Measurements from ENCODE around the gene SCAF1.

SCAF1 gene

DNA sequence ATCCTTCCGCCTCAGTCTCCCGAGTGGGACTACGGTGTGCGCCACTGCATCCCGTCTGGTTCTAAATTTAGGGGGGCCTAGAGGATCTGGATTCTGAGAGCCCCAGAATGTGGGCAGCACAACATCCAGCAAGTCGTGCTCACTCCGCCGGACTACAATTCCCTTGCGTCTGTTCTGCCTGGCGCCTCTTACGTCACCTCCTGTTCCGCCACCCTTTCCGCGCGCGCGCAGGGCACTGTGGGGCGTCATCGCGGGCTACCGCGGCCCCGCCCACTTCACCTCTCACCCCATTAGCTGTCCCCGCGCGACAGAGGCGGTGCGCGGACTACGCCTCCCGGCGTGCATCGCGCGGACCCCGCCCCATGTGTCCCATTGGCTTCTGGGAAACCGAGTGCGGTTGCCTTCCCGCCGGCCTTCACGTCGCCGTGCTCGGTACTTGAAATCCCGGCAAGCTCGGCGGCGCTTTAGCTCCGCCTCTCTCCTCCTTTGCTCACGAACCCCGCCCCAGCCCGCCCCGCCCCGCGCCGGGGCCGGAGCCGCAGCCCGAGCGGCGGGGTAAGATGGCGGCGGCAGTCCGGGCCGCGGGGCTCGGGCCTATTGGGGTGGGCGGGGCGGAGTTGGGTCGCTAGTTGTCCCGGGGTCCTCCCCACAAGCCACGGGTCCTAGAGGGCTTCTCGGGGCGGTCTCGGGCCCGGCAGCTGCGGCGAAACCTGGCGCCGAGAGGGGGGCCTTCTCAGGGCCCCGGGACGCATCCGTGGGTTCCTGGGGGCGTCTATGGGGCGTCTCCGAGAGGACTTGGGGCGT, at the start of gene SCAF1:
TSS of gene SCAF1 (plus strand) at position 522 of the 804 bp plus-strand sequence. CDS start 2,818 bp downstream, outside the sequence.
- peak; percentile 84 for DNase-seq

DNA sequence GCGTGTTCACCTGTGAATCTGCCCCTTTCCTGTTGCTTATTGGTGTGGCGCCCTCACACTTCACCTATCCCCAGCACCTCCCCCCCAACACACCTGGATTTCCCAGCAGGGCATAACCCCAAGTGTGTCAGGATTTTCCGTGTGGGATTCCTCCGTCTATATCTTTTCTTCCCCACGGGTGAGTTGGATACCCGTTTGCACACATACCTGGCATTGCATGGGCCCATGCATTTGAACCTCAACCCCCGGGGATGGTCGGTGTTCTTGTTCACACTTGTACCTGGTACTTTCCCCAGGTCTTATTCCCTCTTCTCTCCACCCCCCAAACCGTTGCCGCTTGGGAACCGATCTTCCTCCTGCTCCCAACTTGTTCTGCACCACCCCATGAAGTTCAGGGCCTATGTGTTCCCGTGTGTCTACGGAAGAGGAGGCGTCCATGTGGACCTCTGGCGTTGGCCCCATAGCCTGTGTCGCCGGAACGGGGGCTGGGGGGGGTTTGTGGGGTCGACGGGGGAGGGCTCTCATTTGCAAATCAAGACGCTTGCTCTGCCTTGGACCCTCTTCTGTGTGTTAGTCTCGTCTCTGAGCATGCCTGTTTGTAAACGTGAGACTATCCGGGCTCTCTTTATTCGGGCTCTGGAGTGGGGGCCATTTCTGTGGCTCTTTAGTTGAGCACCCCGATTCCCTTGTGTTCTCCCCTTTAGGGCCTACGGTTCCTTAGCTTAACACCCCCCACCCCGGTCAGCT, 49.4 kb upstream of the SCAF1 start:
- peak; percentile 47 for DNase-seq

DNA sequence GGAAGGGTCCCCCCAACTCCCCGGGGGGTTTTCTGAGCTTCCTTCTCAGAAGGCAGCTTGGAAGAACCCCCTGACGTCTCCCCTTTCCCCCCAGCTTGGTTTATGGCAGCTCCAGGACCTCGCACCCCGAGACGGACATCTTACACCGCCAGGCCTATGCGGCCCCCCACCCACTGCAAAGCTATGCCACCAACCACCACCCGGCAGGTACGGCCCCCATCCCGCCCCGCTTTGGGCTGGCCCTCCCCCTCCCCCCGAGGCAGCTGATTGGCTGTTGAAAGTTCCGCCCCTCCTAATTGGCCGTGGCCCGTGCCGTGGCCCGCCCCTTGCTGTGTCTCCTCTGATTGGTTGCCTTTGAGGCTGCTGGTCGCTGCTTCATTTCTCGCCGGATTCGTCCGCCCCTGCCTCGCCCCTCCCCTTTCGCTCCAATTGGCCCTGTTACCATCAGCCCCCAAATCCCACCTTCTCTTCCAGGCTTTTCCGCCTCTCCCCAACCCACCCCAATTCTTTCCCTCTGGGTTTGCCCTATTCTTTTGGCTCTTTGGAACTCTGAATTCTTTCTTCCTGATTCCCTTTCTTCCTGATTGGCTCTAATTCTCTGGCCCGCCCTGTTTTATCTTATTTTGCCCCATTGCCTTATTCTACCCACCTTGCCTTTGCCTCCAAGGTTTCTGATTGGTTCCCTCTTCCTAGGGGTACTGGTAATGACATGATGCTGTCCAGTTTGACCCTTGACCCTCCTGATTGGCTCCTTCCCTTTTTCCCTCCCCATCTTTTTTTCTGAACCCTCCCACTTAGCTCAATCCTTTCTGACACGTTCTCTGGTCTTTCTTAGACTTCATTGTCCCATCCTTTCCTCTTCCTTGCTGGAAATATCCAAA, 48.5 kb upstream of the SCAF1 start:
- peak; percentile 99 for DNase-seq

DNA sequence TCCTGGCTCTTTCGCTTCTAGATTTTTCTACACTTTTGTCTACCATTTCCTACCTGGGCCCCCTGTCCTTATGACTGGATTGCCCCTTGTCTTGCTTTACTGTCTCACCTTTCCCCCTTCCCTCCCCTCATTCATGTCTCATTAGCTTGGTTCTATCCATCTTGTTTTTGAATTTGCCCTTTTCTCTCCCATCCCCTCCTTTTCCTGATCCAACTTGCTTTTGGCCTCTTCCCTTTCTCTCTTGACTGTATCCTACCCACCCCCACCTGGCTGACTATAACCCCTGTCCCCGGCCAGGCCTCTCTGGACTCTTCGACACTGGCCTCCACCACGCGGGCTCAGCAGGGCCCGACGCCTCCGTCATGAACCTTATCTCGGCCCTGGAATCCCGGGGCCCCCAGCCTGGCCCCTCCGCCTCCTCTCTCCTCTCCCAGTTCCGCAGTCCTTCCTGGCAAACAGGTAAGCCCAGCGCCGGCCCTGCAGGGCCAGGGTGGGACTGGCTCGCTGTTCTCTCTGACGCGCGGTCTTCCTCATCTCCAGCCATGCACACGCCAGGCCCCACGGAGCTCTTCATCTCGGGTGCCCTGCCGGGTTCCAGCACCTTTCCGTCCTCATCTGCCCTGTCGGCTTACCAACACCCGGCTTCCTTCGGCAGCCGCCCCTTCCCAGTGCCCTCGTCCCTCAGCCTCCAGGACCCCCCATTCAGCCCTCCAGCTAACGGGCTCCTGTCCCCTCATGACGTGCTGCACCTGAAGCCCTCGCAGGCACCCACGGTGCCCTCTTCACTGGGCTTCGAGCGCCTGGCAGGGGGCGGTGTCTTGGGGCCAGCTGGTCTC, 47.6 kb upstream of the SCAF1 start:
- DNase-seq: no peak

GRCh38 chr19:49594993-49595818, 46.8 kb upstream of the SCAF1 start:
- no peak for DNase-seq

DNA sequence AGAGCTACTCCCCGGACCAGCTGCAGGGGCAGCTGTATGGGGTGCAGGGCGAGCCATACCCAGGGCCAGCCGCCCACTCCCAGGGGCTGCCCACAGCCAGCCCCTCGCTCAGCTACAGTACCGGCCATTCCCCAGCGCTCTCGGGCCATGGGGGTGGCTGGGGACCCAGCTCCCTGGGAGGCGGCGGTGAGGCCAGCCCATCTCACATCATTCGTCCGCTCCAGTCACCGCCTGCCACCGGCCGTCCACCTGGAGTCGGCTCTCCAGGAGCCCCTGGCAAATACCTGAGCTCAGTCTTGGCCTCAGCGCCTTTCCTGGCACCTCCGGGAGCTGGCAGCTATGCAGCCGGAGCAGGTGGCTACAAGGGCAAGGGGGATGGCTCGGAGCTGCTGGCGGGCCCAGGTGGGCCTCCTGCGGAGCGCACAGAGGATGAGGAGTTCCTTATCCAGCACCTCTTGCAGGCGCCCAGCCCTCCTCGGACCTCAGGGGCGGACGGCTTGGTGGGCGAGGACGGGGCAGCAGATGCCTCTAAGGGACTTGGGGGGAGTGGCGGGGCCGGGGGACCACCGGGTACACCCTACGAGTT, 46.1 kb upstream of the SCAF1 start:
- peak; percentile 21 for DNase-seq

GRCh38 chr19:49596407-49596806, 45.6 kb upstream of the SCAF1 start:
- no peak for DNase-seq

DNA sequence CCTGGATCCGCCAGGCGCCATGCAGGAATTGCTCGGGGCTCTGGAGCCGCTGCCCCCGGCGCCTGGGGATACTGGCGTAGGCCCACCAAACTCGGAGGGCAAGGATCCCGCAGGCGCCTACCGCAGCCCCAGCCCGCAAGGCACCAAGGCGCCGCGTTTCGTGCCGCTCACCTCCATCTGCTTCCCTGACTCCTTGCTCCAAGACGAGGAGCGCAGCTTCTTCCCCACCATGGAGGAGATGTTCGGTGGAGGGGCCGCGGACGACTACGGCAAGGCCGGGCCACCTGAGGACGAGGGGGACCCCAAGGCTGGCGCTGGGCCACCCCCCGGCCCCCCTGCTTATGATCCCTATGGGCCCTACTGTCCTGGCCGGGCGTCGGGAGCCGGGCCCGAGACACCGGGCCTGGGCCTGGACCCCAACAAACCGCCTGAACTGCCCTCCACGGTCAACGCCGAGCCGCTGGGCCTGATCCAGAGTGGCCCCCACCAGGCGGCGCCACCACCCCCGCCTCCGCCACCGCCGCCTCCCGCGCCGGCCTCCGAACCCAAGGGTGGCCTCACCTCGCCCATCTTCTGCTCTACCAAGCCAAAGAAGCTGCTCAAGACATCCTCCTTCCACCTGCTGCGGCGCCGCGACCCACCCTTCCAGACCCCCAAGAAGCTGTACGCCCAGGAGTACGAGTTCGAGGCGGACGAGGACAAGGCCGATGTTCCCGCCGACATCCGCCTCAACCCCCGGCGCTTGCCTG, 44.9 kb upstream of the SCAF1 start:
- no peak for DNase-seq

- DNase-seq: no peak
These were observed 44.4 kb upstream of the SCAF1 start for GRCh38 chr19:49597703-49597974.

DNA sequence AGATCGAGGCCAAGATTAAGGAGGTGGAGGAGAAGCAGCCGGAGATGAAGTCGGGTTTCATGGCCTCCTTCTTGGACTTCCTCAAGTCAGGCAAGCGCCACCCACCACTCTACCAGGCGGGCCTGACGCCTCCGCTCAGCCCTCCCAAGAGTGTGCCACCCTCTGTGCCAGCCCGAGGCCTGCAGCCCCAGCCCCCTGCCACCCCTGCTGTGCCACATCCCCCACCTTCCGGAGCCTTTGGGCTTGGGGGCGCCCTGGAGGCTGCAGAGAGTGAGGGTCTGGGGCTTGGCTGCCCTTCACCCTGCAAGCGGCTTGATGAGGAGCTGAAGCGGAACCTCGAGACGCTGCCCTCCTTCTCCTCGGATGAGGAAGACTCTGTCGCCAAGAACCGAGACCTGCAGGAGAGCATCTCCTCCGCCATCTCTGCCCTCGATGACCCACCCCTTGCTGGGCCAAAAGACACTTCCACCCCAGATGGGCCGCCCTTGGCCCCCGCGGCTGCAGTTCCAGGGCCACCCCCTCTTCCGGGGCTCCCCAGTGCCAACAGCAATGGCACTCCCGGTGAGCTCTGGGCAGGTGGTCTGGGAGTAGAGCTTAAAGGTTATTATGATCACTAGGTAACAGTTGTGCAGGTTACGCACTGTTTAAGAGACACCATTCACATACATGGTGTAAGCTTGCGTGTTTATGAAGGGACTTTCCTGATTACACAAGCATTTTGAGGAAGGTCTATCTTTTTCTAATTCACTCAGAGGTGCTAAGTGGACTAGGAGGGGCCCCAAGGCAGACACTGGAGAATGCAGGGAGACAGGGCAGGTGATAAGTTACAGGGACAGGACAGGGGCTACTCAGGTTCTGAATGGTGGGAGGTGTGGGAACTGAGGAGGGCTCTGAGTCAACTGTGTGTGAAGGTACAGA, 42.4 kb upstream of the SCAF1 start:
- DNase-seq: peak; percentile 27

GRCh38 chr19:49601482-49602038, 40.4 kb upstream of the SCAF1 start:
- DNase-seq: no peak

- DNase-seq: no peak
These were observed 39.2 kb upstream of the SCAF1 start for GRCh38 chr19:49602806-49603205.

- no peak for DNase-seq
These were observed 36.4 kb upstream of the SCAF1 start for GRCh38 chr19:49605605-49606004.

DNA sequence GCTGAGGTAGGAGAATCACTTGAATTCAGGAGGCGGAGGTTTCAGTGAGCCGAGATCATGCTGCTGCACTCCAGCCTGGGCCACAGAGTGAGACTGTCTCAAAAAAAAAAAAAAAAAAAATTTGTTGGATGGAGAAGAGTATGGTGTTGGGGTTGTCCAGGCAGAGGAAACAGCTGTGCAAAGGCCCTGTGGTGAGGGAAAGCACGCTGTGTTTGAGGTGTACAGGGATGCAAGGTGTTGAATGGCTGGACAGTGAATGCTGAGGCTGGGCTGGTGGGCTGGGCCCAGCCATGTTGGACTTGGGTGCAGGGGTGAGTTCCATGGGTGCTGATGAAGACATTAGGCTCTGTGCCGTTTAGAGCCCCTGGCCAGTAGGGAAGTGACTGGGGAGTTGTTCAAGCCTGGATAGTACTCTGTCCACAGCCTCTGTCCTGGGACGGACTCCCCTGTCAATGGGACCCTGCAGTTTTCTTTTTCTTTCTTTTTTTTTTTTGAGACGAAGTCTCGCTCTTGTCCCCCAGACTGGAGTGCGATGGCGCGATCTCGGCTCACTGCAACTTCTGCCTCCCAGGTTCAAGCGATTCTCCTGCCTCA, 32.4 kb upstream of the SCAF1 start:
- DNase-seq: no peak

DNA sequence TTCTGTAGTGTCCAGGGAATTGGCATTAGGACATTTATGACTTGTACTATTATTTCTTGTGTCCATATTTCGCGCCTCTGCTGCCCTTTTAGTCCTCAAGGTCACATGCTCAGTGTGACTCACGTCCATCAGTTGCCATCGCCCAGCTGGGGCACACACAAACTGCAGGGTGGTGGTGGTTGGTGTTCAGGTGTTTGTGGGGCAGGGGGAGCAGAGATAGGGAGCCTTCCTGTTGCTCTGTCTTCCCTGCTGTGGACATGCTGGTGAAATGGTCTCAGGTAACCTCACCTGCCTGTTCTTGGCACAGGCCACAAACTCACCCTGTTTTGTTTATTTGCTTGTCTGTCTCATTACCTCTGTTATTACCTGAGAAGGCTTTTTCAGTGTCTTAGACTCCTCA, 28.6 kb upstream of the SCAF1 start:
- DNase-seq: no peak

- DNase-seq: no peak
These were observed 27.7 kb upstream of the SCAF1 start for GRCh38 chr19:49614096-49614833.

DNA sequence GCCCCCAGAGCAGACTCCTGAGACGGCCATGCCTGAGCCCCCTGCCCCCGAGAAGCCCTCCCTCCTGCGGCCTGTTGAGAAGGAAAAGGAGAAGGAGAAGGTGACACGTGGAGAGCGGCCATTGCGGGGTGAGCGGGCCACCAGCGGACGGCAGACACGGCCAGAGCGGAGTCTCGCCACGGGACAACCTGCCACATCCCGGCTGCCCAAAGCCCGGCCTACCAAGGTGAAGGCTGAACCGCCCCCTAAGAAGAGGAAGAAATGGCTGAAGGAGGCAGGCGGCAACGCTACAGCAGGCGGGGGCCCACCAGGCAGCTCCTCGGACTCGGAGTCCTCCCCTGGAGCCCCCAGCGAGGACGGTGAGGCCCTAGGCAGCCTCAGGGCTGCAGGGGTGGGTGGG, 26.1 kb upstream of the SCAF1 start:
- DNase-seq: no peak

DNA sequence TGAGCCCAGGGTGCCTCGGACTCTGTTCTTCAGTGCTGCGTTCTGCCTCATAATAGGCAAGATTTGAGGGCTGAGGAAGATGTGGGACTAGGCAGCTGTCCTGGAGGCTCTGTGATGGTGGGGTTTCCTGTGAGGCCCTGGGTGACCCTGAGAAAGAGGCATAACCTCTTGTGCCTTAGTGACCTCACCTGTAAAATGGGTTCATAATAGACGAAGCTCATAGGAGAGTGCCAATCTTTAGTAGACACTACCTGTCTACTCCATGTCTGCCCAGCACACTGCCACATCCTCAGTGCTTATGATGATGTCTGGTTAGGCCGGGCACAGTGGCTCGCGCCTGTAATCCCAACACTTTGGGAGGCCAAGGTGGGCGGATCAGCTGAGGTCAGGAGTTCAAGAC, 25.5 kb upstream of the SCAF1 start:
- DNase-seq: no peak

All from 8988T (cell line).